HEK293 (cell line): Measurements from ENCODE around the gene RNU1-2.

Source experiments
- ATF2 ChIP-seq: fragments of 450-650 bp; formaldehyde crosslinking; IDR thresholded peaks from 2 replicates; pipeline ENCODE4 v1.5.1; 2016; ENCODE audit warnings: missing biosample characterization, missing genetic modification characterization, low read depth
- ZBTB26 ChIP-seq: fragments of 450-650 bp; formaldehyde crosslinking; optimal IDR thresholded peaks from 2 replicates; pipeline ENCODE3; 2016; ENCODE audit warnings: missing biosample characterization, mild to moderate bottlenecking, missing genetic modification characterization
- ZBTB7A ChIP-seq: fragments of 450-650 bp; formaldehyde crosslinking; IDR thresholded peaks from 2 replicates; pipeline ENCODE4 v1.5.1; 2016; ENCODE audit warnings: low read depth, missing biosample characterization, missing genetic modification characterization
- ZNF2 ChIP-seq: fragments of 450-650 bp; formaldehyde crosslinking; IDR thresholded peaks from 2 replicates; pipeline ENCODE4 v1.5.1; 2016; ENCODE audit warnings: missing biosample characterization, missing genetic modification characterization
- ZNF24 ChIP-seq: fragments of 450-650 bp; formaldehyde crosslinking; IDR thresholded peaks from 2 replicates; pipeline ENCODE4 v1.5.1; 2016; ENCODE audit warnings: missing biosample characterization, missing genetic modification characterization
- ZNF596 ChIP-seq: fragments of 450-650 bp; IDR thresholded peaks from 2 replicates; pipeline ENCODE4 v1.5.0; 2018; ENCODE audit warnings: missing biosample characterization, mild to moderate bottlenecking, missing genetic modification characterization, moderate library complexity
- ZNF777 ChIP-seq: fragments of 450-650 bp; formaldehyde crosslinking; IDR thresholded peaks from 2 replicates; pipeline ENCODE4 v1.5.1; 2017; ENCODE audit warnings: missing biosample characterization, missing genetic modification characterization, borderline replicate concordance
- TF ChIP-seq, protein P1 (sequence below): fragments of 450-650 bp; formaldehyde crosslinking; IDR thresholded peaks from 2 replicates; pipeline ENCODE4 v1.5.1; 2016; ENCODE audit warnings: missing biosample characterization, missing genetic modification characterization
- TF ChIP-seq, protein P2 (sequence below): IDR thresholded peaks from 2 replicates; pipeline ENCODE4 v1.6.1; 2011; ENCODE audit warnings: mild to moderate bottlenecking, low read depth, low read length, borderline replicate concordance
- TF ChIP-seq, protein P3 (sequence below): fragments of 450-650 bp; formaldehyde crosslinking; conservative IDR thresholded peaks from 2 replicates; pipeline ENCODE4 v1.5.1; 2016; ENCODE audit warnings: low read depth, missing biosample characterization, missing genetic modification characterization

DNA sequence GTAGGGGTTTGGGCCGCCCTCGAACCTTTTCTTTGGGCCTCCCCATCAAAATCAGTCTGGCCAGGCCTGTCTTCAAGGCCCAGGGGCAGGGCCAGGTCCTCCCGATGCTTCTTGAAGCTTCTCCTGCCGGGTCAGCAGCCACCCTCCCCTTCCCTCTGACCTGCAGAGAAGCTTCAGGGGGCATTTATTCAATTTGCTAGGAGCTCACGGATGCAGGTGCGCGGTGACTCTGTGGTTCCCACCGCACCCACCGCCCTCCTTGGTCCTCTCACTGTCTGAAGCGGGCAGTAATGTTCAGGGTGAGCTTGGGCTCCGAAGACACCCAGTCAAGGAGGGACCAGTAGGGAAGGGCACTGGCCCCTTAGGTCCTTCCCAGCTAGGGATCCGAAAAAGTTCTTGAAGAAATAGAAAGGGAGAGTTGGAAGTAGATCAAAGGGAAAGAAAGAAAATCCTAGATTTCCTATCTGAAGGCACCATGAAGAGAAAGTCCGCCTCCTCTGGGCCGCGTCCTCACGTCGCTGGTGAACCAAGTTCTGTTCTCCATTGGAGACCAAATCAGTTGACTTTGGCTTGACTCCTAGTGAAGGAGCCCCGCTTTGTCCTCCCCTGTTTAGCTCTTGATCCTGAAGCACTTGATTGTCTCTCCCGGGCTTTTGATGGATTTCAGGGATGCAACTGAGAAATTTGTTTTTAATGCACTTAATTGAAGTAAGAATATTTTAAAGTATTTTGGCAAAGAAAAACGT is 8.7 kb upstream of the RNU1-2 start:
- TF ChIP-seq, protein P1, sequence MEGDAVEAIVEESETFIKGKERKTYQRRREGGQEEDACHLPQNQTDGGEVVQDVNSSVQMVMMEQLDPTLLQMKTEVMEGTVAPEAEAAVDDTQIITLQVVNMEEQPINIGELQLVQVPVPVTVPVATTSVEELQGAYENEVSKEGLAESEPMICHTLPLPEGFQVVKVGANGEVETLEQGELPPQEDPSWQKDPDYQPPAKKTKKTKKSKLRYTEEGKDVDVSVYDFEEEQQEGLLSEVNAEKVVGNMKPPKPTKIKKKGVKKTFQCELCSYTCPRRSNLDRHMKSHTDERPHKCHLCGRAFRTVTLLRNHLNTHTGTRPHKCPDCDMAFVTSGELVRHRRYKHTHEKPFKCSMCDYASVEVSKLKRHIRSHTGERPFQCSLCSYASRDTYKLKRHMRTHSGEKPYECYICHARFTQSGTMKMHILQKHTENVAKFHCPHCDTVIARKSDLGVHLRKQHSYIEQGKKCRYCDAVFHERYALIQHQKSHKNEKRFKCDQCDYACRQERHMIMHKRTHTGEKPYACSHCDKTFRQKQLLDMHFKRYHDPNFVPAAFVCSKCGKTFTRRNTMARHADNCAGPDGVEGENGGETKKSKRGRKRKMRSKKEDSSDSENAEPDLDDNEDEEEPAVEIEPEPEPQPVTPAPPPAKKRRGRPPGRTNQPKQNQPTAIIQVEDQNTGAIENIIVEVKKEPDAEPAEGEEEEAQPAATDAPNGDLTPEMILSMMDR = no peak
- no peak for TF ChIP-seq ZNF596 (tag by site-specific recombination)
- TF ChIP-seq ZBTB26 = no peak
- no peak for TF ChIP-seq ZBTB7A (tag by site-specific recombination)
- no peak for TF ChIP-seq ATF2
- TF ChIP-seq, protein P2, sequence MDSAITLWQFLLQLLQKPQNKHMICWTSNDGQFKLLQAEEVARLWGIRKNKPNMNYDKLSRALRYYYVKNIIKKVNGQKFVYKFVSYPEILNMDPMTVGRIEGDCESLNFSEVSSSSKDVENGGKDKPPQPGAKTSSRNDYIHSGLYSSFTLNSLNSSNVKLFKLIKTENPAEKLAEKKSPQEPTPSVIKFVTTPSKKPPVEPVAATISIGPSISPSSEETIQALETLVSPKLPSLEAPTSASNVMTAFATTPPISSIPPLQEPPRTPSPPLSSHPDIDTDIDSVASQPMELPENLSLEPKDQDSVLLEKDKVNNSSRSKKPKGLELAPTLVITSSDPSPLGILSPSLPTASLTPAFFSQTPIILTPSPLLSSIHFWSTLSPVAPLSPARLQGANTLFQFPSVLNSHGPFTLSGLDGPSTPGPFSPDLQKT = no peak
- TF ChIP-seq, protein P3, sequence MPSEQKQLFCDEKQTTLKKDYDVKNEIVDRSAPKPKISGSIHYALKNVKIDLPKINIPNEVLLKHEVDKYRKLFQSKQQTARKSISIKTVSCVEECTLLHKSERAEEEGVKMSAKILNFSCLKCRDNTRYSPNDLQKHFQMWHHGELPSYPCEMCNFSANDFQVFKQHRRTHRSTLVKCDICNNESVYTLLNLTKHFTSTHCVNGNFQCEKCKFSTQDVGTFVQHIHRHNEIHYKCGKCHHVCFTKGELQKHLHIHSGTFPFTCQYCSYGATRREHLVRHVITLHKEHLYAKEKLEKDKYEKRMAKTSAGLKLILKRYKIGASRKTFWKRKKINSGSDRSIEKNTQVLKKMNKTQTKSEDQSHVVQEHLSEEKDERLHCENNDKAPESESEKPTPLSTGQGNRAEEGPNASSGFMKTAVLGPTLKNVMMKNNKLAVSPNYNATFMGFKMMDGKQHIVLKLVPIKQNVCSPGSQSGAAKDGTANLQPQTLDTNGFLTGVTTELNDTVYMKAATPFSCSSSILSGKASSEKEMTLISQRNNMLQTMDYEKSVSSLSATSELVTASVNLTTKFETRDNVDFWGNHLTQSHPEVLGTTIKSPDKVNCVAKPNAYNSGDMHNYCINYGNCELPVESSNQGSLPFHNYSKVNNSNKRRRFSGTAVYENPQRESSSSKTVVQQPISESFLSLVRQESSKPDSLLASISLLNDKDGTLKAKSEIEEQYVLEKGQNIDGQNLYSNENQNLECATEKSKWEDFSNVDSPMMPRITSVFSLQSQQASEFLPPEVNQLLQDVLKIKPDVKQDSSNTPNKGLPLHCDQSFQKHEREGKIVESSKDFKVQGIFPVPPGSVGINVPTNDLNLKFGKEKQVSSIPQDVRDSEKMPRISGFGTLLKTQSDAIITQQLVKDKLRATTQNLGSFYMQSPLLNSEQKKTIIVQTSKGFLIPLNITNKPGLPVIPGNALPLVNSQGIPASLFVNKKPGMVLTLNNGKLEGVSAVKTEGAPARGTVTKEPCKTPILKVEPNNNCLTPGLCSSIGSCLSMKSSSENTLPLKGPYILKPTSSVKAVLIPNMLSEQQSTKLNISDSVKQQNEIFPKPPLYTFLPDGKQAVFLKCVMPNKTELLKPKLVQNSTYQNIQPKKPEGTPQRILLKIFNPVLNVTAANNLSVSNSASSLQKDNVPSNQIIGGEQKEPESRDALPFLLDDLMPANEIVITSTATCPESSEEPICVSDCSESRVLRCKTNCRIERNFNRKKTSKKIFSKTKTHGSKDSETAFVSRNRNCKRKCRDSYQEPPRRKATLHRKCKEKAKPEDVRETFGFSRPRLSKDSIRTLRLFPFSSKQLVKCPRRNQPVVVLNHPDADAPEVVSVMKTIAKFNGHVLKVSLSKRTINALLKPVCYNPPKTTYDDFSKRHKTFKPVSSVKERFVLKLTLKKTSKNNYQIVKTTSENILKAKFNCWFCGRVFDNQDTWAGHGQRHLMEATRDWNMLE (tag by site-specific recombination) = no peak
- no peak for TF ChIP-seq ZNF777 (tag by site-specific recombination)
- no peak for TF ChIP-seq ZNF2
- no peak for TF ChIP-seq ZNF24 (tag by site-specific recombination)
